CD4-positive, CD25-positive, alpha-beta regulatory T cell (primary cell): Measurements from ENCODE around the gene CASP12. TPM values are rescaled to one million over a fixed set of nuclear protein-coding genes. Genes with fewer than 3 reads are reported as not detected.

ENCODE experiments used
- ATAC-seq, 2 donors: fragments of 150-1000 bp; cut with Tn5 transposase; one replicate each; pipeline ENCODE4 v1.10.0; 2021; ENCODE audit warnings: low read depth in 2 of 2, moderate number of reproducible peaks in 2 of 2, moderate library complexity in 1 of 2
- DNase-seq, 3 donors: peaks; one replicate each; pipeline versions ENCODE4 v3.0.0 to v3.0.0-alpha.2; 2012 to 2022; ENCODE audit warnings: mixed read lengths in 1 of 3
- H3K27ac ChIP-seq: one replicate; pipeline ENCODE4 v1.7.0; 2013; ENCODE audit warnings: mild to moderate bottlenecking, low read length; ENCODE audit not compliant: insufficient read depth, poor library complexity, severe bottlenecking
- H3K27me3 ChIP-seq: one replicate; pipeline ENCODE4 v1.7.0; 2013; ENCODE audit warnings: low read length; ENCODE audit not compliant: control insufficient read depth, insufficient read depth
- H3K36me3 ChIP-seq: one replicate; pipeline ENCODE4 v1.7.0; 2013; ENCODE audit warnings: mild to moderate bottlenecking, low read length, moderate library complexity; ENCODE audit not compliant: control insufficient read depth, insufficient read depth
- H3K4me1 ChIP-seq: 2 replicates; pipeline ENCODE4 v1.7.0; 2013; ENCODE audit warnings: mild to moderate bottlenecking, low read length; ENCODE audit not compliant: insufficient read depth, control insufficient read depth, poor library complexity, severe bottlenecking
- H3K4me3 ChIP-seq: one replicate; pipeline ENCODE4 v1.7.0; 2013; ENCODE audit warnings: low read depth, mild to moderate bottlenecking, low read length, moderate library complexity
- H3K9me3 ChIP-seq, 2 experiments: 1 replicate in 1 of 2; 2 replicates in 1 of 2; pipeline ENCODE4 v1.7.0; 2013; ENCODE audit warnings: low read length in 2 of 2, mild to moderate bottlenecking in 1 of 2, moderate library complexity in 1 of 2; ENCODE audit not compliant: control insufficient read depth in 2 of 2
- H3K27ac Mint-ChIP-seq, 3 donors: one replicate each; pipeline ENCODE4 v1.8.0; 2020 to 2022; ENCODE audit warnings: mild to moderate bottlenecking in 3 of 3, mixed read lengths in 3 of 3, moderate library complexity in 2 of 3
- H3K27me3 Mint-ChIP-seq: one replicate; pipeline ENCODE4 v1.8.0; 2022; ENCODE audit warnings: mild to moderate bottlenecking, mixed read lengths
- H3K36me3 Mint-ChIP-seq: one replicate; pipeline ENCODE4 v1.8.0; 2020; ENCODE audit warnings: mixed read lengths
- H3K4me1 Mint-ChIP-seq, 4 donors: one replicate each; pipeline ENCODE4 v1.8.0; 2020 to 2022; ENCODE audit warnings: mixed read lengths in 4 of 4, mild to moderate bottlenecking in 1 of 4
- H3K4me3 Mint-ChIP-seq, 4 donors: one replicate each; pipeline ENCODE4 v1.8.0; 2020 to 2022; ENCODE audit warnings: mild to moderate bottlenecking in 4 of 4, mixed read lengths in 4 of 4, moderate library complexity in 3 of 4
- H3K9me3 Mint-ChIP-seq, 7 donors: one replicate each; pipeline ENCODE4 v1.8.0; 2020 to 2022; ENCODE audit warnings: mixed read lengths in 7 of 7, mild to moderate bottlenecking in 3 of 7, moderate library complexity in 2 of 7
- polyA plus RNA-seq, 4 donors: library from polyadenylated mRNA; unstranded; fragments of 300-500 nt; fragmentation: Illumina TruSeq; gene quantifications; one replicate each; pipeline ENCODE4 v1.2.3, GENCODE V29; 2021
- total RNA-seq: library from RNA; stranded (reverse); gene quantifications from one replicate; pipeline ENCODE4 v1.2.3, GENCODE V29; 2022

Gene CASP12
- total and polyA plus RNA-seq, 5 donors from 2014 or later = 0.37 to 0.77 (median 0.60) TPM; not detected in 1

- peaks cover 0 to 1% (median 0%) of the 10 kb centered on the region in 7 donors for H3K9me3 Mint-ChIP-seq
- peak overlapping the region in 3 of 4 donors; percentile 5 to 77 (median 30) for H3K4me3 Mint-ChIP-seq
- H3K27ac Mint-ChIP-seq = peak overlapping the region in 2 of 3 donors; percentile 26 to 68
- H3K27ac ChIP-seq = peak overlapping the region; percentile 14
- H3K27me3 Mint-ChIP-seq = no peaks in the 10 kb centered on the region
- peaks cover 37% of the 10 kb centered on the region for H3K36me3 Mint-ChIP-seq
- H3K4me1 Mint-ChIP-seq = peaks cover 15 to 37% (median 17%) of the 10 kb centered on the region in 4 donors
- peaks cover 6% of the 10 kb centered on the region for H3K36me3 ChIP-seq
- H3K4me3 ChIP-seq = peak overlapping the region; percentile 35
- ATAC-seq = peak; percentile 37 to 86
- no peaks in the 10 kb centered on the region for H3K27me3 ChIP-seq
- no peaks in the 10 kb centered on the region for H3K9me3 ChIP-seq
- DNase-seq = peak in 1 of 3 donors; percentile 53
- H3K4me1 ChIP-seq = peaks cover 8% of the 10 kb centered on the region
Measured at GRCh38 chr11:104907521-104908185, 9.4 kb upstream of the CASP12 start.

GRCh38 chr11:104905271-104905670 is 7.0 kb upstream of the CASP12 start:
- H3K27me3 ChIP-seq = no peaks in the 10 kb centered on the region
- H3K27ac ChIP-seq = no peak overlapping the region
- Mint-ChIP-seq H3K27me3 (no peaks in the 10 kb centered on the region), H3K27ac (no peak overlapping the region), H3K36me3 (peaks cover 45% of the 10 kb centered on the region), H3K4me3 (no peak overlapping the region), H3K9me3 (peaks cover 0 to 1% (median 0%) of the 10 kb centered on the region in 7 donors), H3K4me1 (peaks cover 19 to 40% (median 27%) of the 10 kb centered on the region in 4 donors)
- no peak overlapping the region for H3K4me3 ChIP-seq
- DNase-seq (no peak), ATAC-seq (no peak)
- H3K4me1 ChIP-seq = peaks cover 15% of the 10 kb centered on the region
- peaks cover 6% of the 10 kb centered on the region for H3K36me3 ChIP-seq
- no peaks in the 10 kb centered on the region for H3K9me3 ChIP-seq

GRCh38 chr11:104899226-104899625 is 966 bp upstream of the CASP12 start:
- H3K9me3 Mint-ChIP-seq = peaks cover 0 to 3% (median 0%) of the 10 kb centered on the region in 7 donors
- H3K4me3 ChIP-seq = no peak overlapping the region
- H3K36me3 Mint-ChIP-seq = peaks cover 21% of the 10 kb centered on the region
- no peaks in the 10 kb centered on the region for H3K27me3 ChIP-seq
- peaks cover 13% of the 10 kb centered on the region for H3K4me1 ChIP-seq
- no peak overlapping the region for H3K27ac ChIP-seq
- H3K4me3 Mint-ChIP-seq = peak overlapping the region in 1 of 4 donors; percentile 90
- DNase-seq (no peak), ATAC-seq (no peak)
- no peaks in the 10 kb centered on the region for H3K9me3 ChIP-seq
- peaks cover 4% of the 10 kb centered on the region for H3K36me3 ChIP-seq
- H3K27me3 Mint-ChIP-seq = no peaks in the 10 kb centered on the region
- H3K4me1 Mint-ChIP-seq = peaks cover 29 to 46% (median 39%) of the 10 kb centered on the region in 4 donors
- peak overlapping the region in 2 of 3 donors; percentile 10 to 57 for H3K27ac Mint-ChIP-seq

GRCh38 chr11:104898685-104899013 is 389 bp upstream of the CASP12 start:
- Histone ChIP-seq H3K4me3 (peak overlapping the region; percentile 78), H3K36me3 (peaks cover 4% of the 10 kb centered on the region), H3K9me3 (no peaks in the 10 kb centered on the region), H3K27ac (peak overlapping the region; percentile 62), H3K4me1 (peaks cover 13% of the 10 kb centered on the region), H3K27me3 (no peaks in the 10 kb centered on the region)
- Mint-ChIP-seq H3K36me3 (peaks cover 16% of the 10 kb centered on the region), H3K4me1 (peaks cover 33 to 46% (median 42%) of the 10 kb centered on the region in 4 donors), H3K9me3 (peaks cover 0 to 1% (median 0%) of the 10 kb centered on the region in 7 donors), H3K4me3 (peak overlapping the region; percentile 42 to 90 (median 84)), H3K27ac (peak overlapping the region; percentile 89 to 92 (median 91)), H3K27me3 (no peaks in the 10 kb centered on the region)
- ATAC-seq = no peak
- no peak for DNase-seq

- peaks cover 0 to 1% (median 0%) of the 10 kb centered on the region in 7 donors for H3K9me3 Mint-ChIP-seq
- Histone ChIP-seq H3K4me1 (peaks cover 6% of the 10 kb centered on the region), H3K36me3 (no peaks in the 10 kb centered on the region), H3K4me3 (no peak overlapping the region), H3K9me3 (no peaks in the 10 kb centered on the region), H3K27me3 (no peaks in the 10 kb centered on the region), H3K27ac (no peak overlapping the region)
- ATAC-seq (no peak), DNase-seq (no peak)
- peaks cover 23 to 39% (median 29%) of the 10 kb centered on the region in 4 donors for H3K4me1 Mint-ChIP-seq
- H3K27ac Mint-ChIP-seq = no peak overlapping the region
- no peaks in the 10 kb centered on the region for H3K36me3 Mint-ChIP-seq
- H3K4me3 Mint-ChIP-seq = no peak overlapping the region
- no peaks in the 10 kb centered on the region for H3K27me3 Mint-ChIP-seq
Measured at GRCh38 chr11:104895634-104896033, 2.6 kb downstream of the CASP12 start.

GRCh38 chr11:104893876-104894275 is 4.4 kb downstream of the CASP12 start:
- H3K9me3 Mint-ChIP-seq = no peaks in the 10 kb centered on the region
- no peak for ATAC-seq
- no peak overlapping the region for H3K4me3 Mint-ChIP-seq
- H3K27ac ChIP-seq = no peak overlapping the region
- no peaks in the 10 kb centered on the region for H3K9me3 ChIP-seq
- DNase-seq = no peak
- peaks cover 23 to 36% (median 26%) of the 10 kb centered on the region in 4 donors for H3K4me1 Mint-ChIP-seq
- H3K4me3 ChIP-seq = no peak overlapping the region
- no peaks in the 10 kb centered on the region for H3K27me3 Mint-ChIP-seq
- H3K36me3 Mint-ChIP-seq = no peaks in the 10 kb centered on the region
- peaks cover 6% of the 10 kb centered on the region for H3K4me1 ChIP-seq
- no peaks in the 10 kb centered on the region for H3K36me3 ChIP-seq
- no peaks in the 10 kb centered on the region for H3K27me3 ChIP-seq
- H3K27ac Mint-ChIP-seq = no peak overlapping the region

GRCh38 chr11:104892723-104893511 is 5.3 kb downstream of the CASP12 start:
- no peaks in the 10 kb centered on the region for H3K36me3 Mint-ChIP-seq
- H3K4me1 ChIP-seq = no peaks in the 10 kb centered on the region
- no peaks in the 10 kb centered on the region for H3K36me3 ChIP-seq
- DNase-seq (no peak), ATAC-seq (no peak)
- peaks cover 14 to 29% (median 18%) of the 10 kb centered on the region in 4 donors for H3K4me1 Mint-ChIP-seq
- no peak overlapping the region for H3K27ac Mint-ChIP-seq
- H3K27me3 ChIP-seq = no peaks in the 10 kb centered on the region
- no peak overlapping the region for H3K4me3 ChIP-seq
- H3K27me3 Mint-ChIP-seq = no peaks in the 10 kb centered on the region
- no peak overlapping the region for H3K4me3 Mint-ChIP-seq
- no peak overlapping the region for H3K27ac ChIP-seq
- H3K9me3 Mint-ChIP-seq = no peaks in the 10 kb centered on the region
- no peaks in the 10 kb centered on the region for H3K9me3 ChIP-seq
